Endodermal cell (in vitro differentiated cells): Measurements from ENCODE around the gene DCXR. TPM values are rescaled to one million over a fixed set of nuclear protein-coding genes. Genes with fewer than 3 reads are reported as not detected.
"Not testable (repeated sequence)": the region's sequence is repeated elsewhere in the genome, so short reads cannot be mapped to it uniquely, and the experiment has no call there.

Experiments
- DNase-seq: peaks from one replicate; pipeline ENCODE4 v3.0.0-alpha.2; 2017
- H3K27ac ChIP-seq: 2 replicates; pipeline ENCODE4 v1.5.1; 2013; ENCODE audit warnings: mild to moderate bottlenecking, low read depth, low read length, moderate library complexity
- H3K27me3 ChIP-seq: 2 replicates; pipeline ENCODE4 v1.6.1; 2013; ENCODE audit warnings: mild to moderate bottlenecking, low read length, moderate library complexity; ENCODE audit not compliant: insufficient read depth, control insufficient read depth, poor library complexity, severe bottlenecking
- H3K36me3 ChIP-seq: 2 replicates; pipeline ENCODE4 v1.7.0; 2013; ENCODE audit warnings: mild to moderate bottlenecking, low read length, moderate library complexity; ENCODE audit not compliant: control insufficient read depth, insufficient read depth
- H3K4me1 ChIP-seq: one replicate; pipeline ENCODE4 v1.7.0; 2013; ENCODE audit warnings: low read length; ENCODE audit not compliant: control insufficient read depth, insufficient read depth
- H3K4me3 ChIP-seq: 2 replicates; pipeline ENCODE4 v1.5.1; 2013; ENCODE audit warnings: mild to moderate bottlenecking, low read length, moderate library complexity
- H3K9ac ChIP-seq: 2 replicates; pipeline ENCODE4 v1.6.1; 2013; ENCODE audit warnings: mild to moderate bottlenecking, low read length, moderate library complexity; ENCODE audit not compliant: poor library complexity, severe bottlenecking; ENCODE audit errors: extremely low read depth
- H3K9me3 ChIP-seq: 2 replicates; pipeline ENCODE4 v1.6.1; 2013; ENCODE audit warnings: mild to moderate bottlenecking, low read length, moderate library complexity; ENCODE audit not compliant: control insufficient read depth
- H3K27ac Mint-ChIP-seq: 2 replicates; pipeline ENCODE4 v1.8.0; 2020; ENCODE audit warnings: mixed read lengths
- H3K27me3 Mint-ChIP-seq: 2 replicates; pipeline ENCODE4 v1.8.0; 2021; ENCODE audit warnings: mild to moderate bottlenecking, mixed read lengths; ENCODE audit not compliant: insufficient read depth
- H3K36me3 Mint-ChIP-seq: 2 replicates; pipeline ENCODE4 v1.8.0; 2020; ENCODE audit warnings: low read depth, mixed read lengths
- H3K4me1 Mint-ChIP-seq: 2 replicates; pipeline ENCODE4 v1.8.0; 2020; ENCODE audit warnings: mixed read lengths
- H3K4me3 Mint-ChIP-seq: 2 replicates; pipeline ENCODE4 v1.8.0; 2020; ENCODE audit warnings: mild to moderate bottlenecking, moderate library complexity, mixed read lengths
- H3K9me3 Mint-ChIP-seq: 2 replicates; pipeline ENCODE4 v1.8.0; 2020; ENCODE audit warnings: mild to moderate bottlenecking, mixed read lengths
- CTCF ChIP-seq: fragments of 200-600 bp; sonication (generic); conservative IDR thresholded peaks from 2 replicates; pipeline ENCODE4 v1.5.0; 2021; ENCODE audit warnings: antibody characterized with exemption, mild to moderate bottlenecking
- WGBS, 2 experiments: methylation state at CpG; one replicate each; pipeline versions ENCODE4 v1.1.5 to v1.1.7; 2013; ENCODE audit warnings: missing lambda C conversion rate in 2 of 2, mixed read lengths in 1 of 2; ENCODE audit not compliant: insufficient coverage in 1 of 2, insufficient read length in 1 of 2; 5-methylcytosine and 5-hydroxymethylcytosine counted together
- total RNA-seq, 2 donors: library from RNA; stranded (reverse); fragmentation: NEBNext Ultra II Directional in 1 of 2; extraction: Animal tissue kit (Norgen Biotek cat#: 25700) in 1 of 2; gene quantifications; 2 replicates in 1 of 2; 3 replicates in 1 of 2; pipeline ENCODE4 v1.2.1, GENCODE V29; 2021

The DCXR gene
- total RNA-seq, 2 donors from 2014 or later, result 73.8 to 83.6 TPM

GRCh38 chr17:82041144-82041814 lies 3.8 kb upstream of the DCXR start:
- Mint-ChIP-seq H3K36me3 (no peaks in the 10 kb centered on the region), H3K27me3 (peaks cover 17% of the 10 kb centered on the region), H3K4me3 (no peak overlapping the region), H3K9me3 (peaks cover 8% of the 10 kb centered on the region), H3K27ac (no peak overlapping the region), H3K4me1 (peaks cover 4% of the 10 kb centered on the region)
- Histone ChIP-seq H3K4me3 (no peak overlapping the region), H3K27me3 (no peaks in the 10 kb centered on the region), H3K9ac (no peak overlapping the region), H3K36me3 (no peaks in the 10 kb centered on the region), H3K27ac (no peak overlapping the region), H3K9me3 (no peaks in the 10 kb centered on the region), H3K4me1 (no peaks in the 10 kb centered on the region)
- 81 to 82% methylated on average over 13 to 17 of the region's 17 CpGs for WGBS, 2 experiments
- TF ChIP-seq CTCF, result no peak
- no peak for DNase-seq

GRCh38 chr17:82039695-82040299 lies 2.3 kb upstream of the DCXR start:
- H3K9me3 ChIP-seq, result no peaks in the 10 kb centered on the region
- H3K27ac ChIP-seq, result no peak overlapping the region
- Mint-ChIP-seq H3K4me1 (peaks cover 4% of the 10 kb centered on the region), H3K36me3 (no peaks in the 10 kb centered on the region), H3K9me3 (peaks cover 8% of the 10 kb centered on the region), H3K27me3 (peaks cover 17% of the 10 kb centered on the region), H3K4me3 (no peak overlapping the region), H3K27ac (no peak overlapping the region)
- DNase-seq, result no peak
- H3K27me3 ChIP-seq, result no peaks in the 10 kb centered on the region
- H3K36me3 ChIP-seq, result no peaks in the 10 kb centered on the region
- no peak overlapping the region for H3K4me3 ChIP-seq
- H3K4me1 ChIP-seq, result no peaks in the 10 kb centered on the region
- no peak overlapping the region for H3K9ac ChIP-seq
- no peak for TF ChIP-seq CTCF
- 87 to 91% methylated on average over 5 to 8 of the region's 8 CpGs for WGBS, 2 experiments

- not testable (repeated sequence) for H3K4me1 ChIP-seq, H3K27ac ChIP-seq, H3K9me3 ChIP-seq, H3K36me3 ChIP-seq, H3K27ac Mint-ChIP-seq, H3K4me3 ChIP-seq, H3K9ac ChIP-seq, H3K9me3 Mint-ChIP-seq, H3K4me3 Mint-ChIP-seq, DNase-seq, H3K4me1 Mint-ChIP-seq, H3K36me3 Mint-ChIP-seq, H3K27me3 ChIP-seq
- H3K27me3 Mint-ChIP-seq, result peaks cover 17% of the 10 kb centered on the region
- WGBS, 2 experiments, result 91 to 93% methylated on average over 9 to 16 of the region's 16 CpGs
Observed at GRCh38 chr17:82038796-82039409, 1.4 kb upstream of the DCXR start.
